ENCODE measurements around the gene MEI1. TPM values are rescaled to one million over a fixed set of nuclear protein-coding genes. Genes with fewer than 3 reads are reported as not detected.
A peak's percentile ranks its signal among the peaks of the same experiment; 100 is the strongest.

Gene MEI1
- total RNA-seq, 1 experiment from 2014 or later, result 0.61 TPM

GRCh38 chr22:41845380-41846267 is 146.3 kb downstream of the MEI1 start:
- Histone ChIP-seq H4K20me1 (ENCODE audit: insufficient read depth) (0 out of 2 replicates have a peak, but pooled peaks cover 7% of the 10 kb centered on the region), H3K79me2 (ENCODE audit: low read depth) (peaks cover 97% of the 10 kb centered on the region), H3K4me3 (no peak overlapping the region), H3K9me2 (ENCODE audit: insufficient read depth) (no peaks in the 10 kb centered on the region), H3F3A (ENCODE audit: insufficient read depth, low read depth) (peaks cover 65% of the 10 kb centered on the region), H3K4me1 (replicated peaks; ENCODE audit: insufficient read depth) (peaks cover 83% of the 10 kb centered on the region), H3K9me3 (ENCODE audit: insufficient read depth, low read depth) (no peaks in the 10 kb centered on the region), H3K27me3 (ENCODE audit: insufficient read depth, low read depth) (no peaks in the 10 kb centered on the region), H2AFZ (no peak overlapping the region), H3K27ac (peak overlapping the region; percentile 80), H3K4me2 (peak overlapping the region; percentile 77), H3K36me3 (ENCODE audit: low read depth) (peaks cover 21% of the 10 kb centered on the region)
- BruUV-seq (replicated peaks), result no TSS peak
- no peak for DNase-seq
- TF ChIP-seq EZH2 (IDR thresholded peaks at IDR 0.05; ENCODE audit: low read depth) (no peak), CTCF (conservative IDR thresholded peaks at IDR 0.05) (no peak)
- CTCF ChIA-PET, result no interaction called here
- intact Hi-C loops (cut with micrococcal nuclease; ENCODE audit: unreplicated experiment), result no loop called here
- POLR2A ChIA-PET (ENCODE audit: unreplicated experiment), result interaction anchor here (0.5 to 0.9 kb wide), 2 partner anchors 13 to 551 kb away, joined by 3 to 4 read pairs; partner anchors contain the start of gene SREBF2

DNA sequence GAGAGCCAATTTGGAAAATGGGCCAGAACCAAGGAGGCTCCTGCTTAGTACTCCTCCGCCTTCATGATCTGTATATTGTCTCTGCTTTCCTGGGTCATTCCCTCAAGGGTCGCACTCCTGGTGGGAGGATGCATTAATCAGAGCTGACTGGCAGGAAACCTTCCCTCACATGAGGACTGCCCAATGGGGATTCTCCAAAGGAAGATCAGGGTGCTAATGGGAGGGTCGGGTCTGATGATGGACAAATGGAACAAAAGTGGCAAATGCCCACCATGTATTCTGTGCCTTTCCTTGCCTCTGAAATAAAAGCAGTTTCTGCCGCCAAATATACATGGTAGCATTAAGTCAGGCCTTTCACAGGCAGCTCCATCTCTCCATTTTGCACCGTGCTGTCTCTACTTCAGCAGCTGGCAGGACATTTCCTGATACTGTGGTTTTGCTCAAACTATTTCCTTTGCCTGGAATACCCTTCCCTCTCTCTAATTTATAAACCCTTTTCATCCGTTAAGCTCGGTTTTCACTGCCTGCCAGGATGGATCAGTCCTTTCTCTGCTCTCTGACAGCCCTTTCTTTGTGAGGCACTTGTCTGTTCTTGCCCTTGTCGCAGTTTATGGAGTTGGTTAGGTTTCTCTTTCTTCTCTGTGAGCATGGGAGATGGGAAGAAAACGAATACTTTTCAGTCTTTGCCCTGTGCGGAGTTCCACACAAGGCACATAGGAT is 147.1 kb downstream of the MEI1 start:
- Histone ChIP-seq H4K20me1 (ENCODE audit: insufficient read depth) (peaks cover 7% of the 10 kb centered on the region; the same call in 1 of the 2 replicates), H3K4me1 (replicated peaks; ENCODE audit: insufficient read depth) (peaks cover 75% of the 10 kb centered on the region), H3K36me3 (ENCODE audit: low read depth) (peaks cover 21% of the 10 kb centered on the region), H3K9me3 (ENCODE audit: insufficient read depth, low read depth) (no peaks in the 10 kb centered on the region), H3K79me2 (ENCODE audit: low read depth) (peaks cover 97% of the 10 kb centered on the region), H2AFZ (no peak overlapping the region), H3F3A (ENCODE audit: insufficient read depth, low read depth) (peaks cover 57% of the 10 kb centered on the region), H3K9me2 (ENCODE audit: insufficient read depth) (no peaks in the 10 kb centered on the region), H3K4me3 (no peak overlapping the region), H3K27me3 (ENCODE audit: insufficient read depth, low read depth) (no peaks in the 10 kb centered on the region), H3K4me2 (peak overlapping the region; percentile 77; the same call in 1 of the 2 replicates), H3K27ac (no peak overlapping the region; the same call in 1 of the 2 replicates)
- BruUV-seq (replicated peaks), result no TSS peak
- no peak for TF ChIP-seq EZH2 (IDR thresholded peaks at IDR 0.05; ENCODE audit: low read depth)
- no peak for TF ChIP-seq CTCF (conservative IDR thresholded peaks at IDR 0.05)
- no peak for DNase-seq
- intact Hi-C loops (cut with micrococcal nuclease; ENCODE audit: unreplicated experiment), result no loop called here
- CTCF ChIA-PET, result interaction anchor here (0.8 to 1.0 kb wide), 2 partner anchors 9 to 11 kb away, joined by 3 to 6 read pairs; no protein-coding TSS in a partner anchor
- POLR2A ChIA-PET (ENCODE audit: unreplicated experiment), result interaction anchor here (0.5 to 0.9 kb wide), 2 partner anchors 14 to 550 kb away, joined by 3 to 4 read pairs; partner anchors contain the start of gene SREBF2

DNA sequence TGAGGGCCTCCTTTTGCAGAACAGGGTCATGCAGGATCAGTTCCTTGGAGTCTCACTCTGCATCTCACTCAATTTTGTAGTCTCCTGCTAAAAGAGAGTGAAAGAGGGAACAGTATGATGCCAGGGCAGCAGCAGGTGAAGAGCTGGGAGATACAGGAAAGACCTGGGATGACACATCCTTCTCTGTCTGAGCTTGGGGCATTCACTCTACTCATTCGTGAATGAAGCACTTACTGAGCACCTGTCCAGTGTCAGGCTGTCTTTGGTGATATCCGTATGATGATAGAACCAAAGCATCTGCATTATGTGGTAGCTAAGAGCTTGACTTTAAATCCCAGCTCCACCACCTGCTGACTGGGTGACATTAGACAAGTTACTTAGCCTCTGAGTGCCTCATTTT is 148.0 kb downstream of the MEI1 start:
- CTCF ChIA-PET, result interaction anchor here (0.6 kb wide), 1 partner anchor 12 kb away, joined by 6 read pairs; no protein-coding TSS in a partner anchor
- no peak for TF ChIP-seq CTCF (conservative IDR thresholded peaks at IDR 0.05)
- TF ChIP-seq EZH2 (IDR thresholded peaks at IDR 0.05; ENCODE audit: low read depth), result no peak
- Histone ChIP-seq H3K79me2 (ENCODE audit: low read depth) (peaks cover 97% of the 10 kb centered on the region), H3K27me3 (ENCODE audit: insufficient read depth, low read depth) (no peaks in the 10 kb centered on the region), H3K27ac (no peak overlapping the region), H3K4me1 (replicated peaks; ENCODE audit: insufficient read depth) (peaks cover 66% of the 10 kb centered on the region), H3K36me3 (ENCODE audit: low read depth) (peaks cover 17% of the 10 kb centered on the region), H3K9me2 (ENCODE audit: insufficient read depth) (no peaks in the 10 kb centered on the region), H4K20me1 (ENCODE audit: insufficient read depth) (peaks cover 9% of the 10 kb centered on the region; the same call in 1 of the 2 replicates), H3K4me3 (no peak overlapping the region), H2AFZ (no peak overlapping the region), H3K4me2 (peak overlapping the region; percentile 3; the same call in 1 of the 2 replicates), H3F3A (ENCODE audit: insufficient read depth, low read depth) (peaks cover 50% of the 10 kb centered on the region), H3K9me3 (ENCODE audit: insufficient read depth, low read depth) (no peaks in the 10 kb centered on the region)
- BruUV-seq (replicated peaks), result no TSS peak
- DNase-seq, result no peak
- intact Hi-C loops (cut with micrococcal nuclease; ENCODE audit: unreplicated experiment), result no loop called here
- POLR2A ChIA-PET (ENCODE audit: unreplicated experiment), result interaction anchor here (0.5 to 0.7 kb wide), 2 partner anchors 48 to 71 kb away, joined by 3 to 4 read pairs; no protein-coding TSS in a partner anchor
